ENCODE results near the gene KIAA1217.

- TF ChIP-seq RAD21 (IDR thresholded peaks at IDR 0.05 in 1 of 2, conservative IDR thresholded peaks at IDR 0.05 in 1 of 2; ENCODE audit: low read depth in 2 of 2, low read length in 2 of 2) (no peak), TAF7 (optimal IDR thresholded peaks at IDR 0.05; ENCODE audit: borderline replicate concordance, low read depth, low read length) (no peak), JUND (IDR thresholded peaks at IDR 0.05; ENCODE audit: low read length) (no peak), YY1 (IDR thresholded peaks at IDR 0.05; ENCODE audit: low read depth, low read length) (no peak), CEBPB (IDR thresholded peaks at IDR 0.05; ENCODE audit: low read depth, low read length) (no peak), POLR2A (IDR thresholded peaks at IDR 0.05; ENCODE audit: control extremely low read depth in 1 of 2, low read depth in 2 of 2, low read length in 2 of 2) (no peak), GTF2F1 (IDR thresholded peaks at IDR 0.05; ENCODE audit: borderline replicate concordance, low read depth, low read length) (no peak), RNF2 (IDR thresholded peaks at IDR 0.05; ENCODE audit: borderline replicate concordance, low read depth, low read length, missing control alignments, poor library complexity, severe bottlenecking) (no peak), CTCF (IDR thresholded peaks at IDR 0.05; ENCODE audit: control extremely low read depth in 1 of 3, insufficient read depth in 1 of 3, low read depth in 1 of 3, low read length in 3 of 3) (no peak), MAX (IDR thresholded peaks at IDR 0.05) (no peak)
Observed at GRCh38 chr10:24390146-24390700, 181.3 kb downstream of the KIAA1217 start.

Measured in H1 (cell line).